ENCODE data around the gene RIPOR3.

- TF ChIP-seq, protein P1, sequence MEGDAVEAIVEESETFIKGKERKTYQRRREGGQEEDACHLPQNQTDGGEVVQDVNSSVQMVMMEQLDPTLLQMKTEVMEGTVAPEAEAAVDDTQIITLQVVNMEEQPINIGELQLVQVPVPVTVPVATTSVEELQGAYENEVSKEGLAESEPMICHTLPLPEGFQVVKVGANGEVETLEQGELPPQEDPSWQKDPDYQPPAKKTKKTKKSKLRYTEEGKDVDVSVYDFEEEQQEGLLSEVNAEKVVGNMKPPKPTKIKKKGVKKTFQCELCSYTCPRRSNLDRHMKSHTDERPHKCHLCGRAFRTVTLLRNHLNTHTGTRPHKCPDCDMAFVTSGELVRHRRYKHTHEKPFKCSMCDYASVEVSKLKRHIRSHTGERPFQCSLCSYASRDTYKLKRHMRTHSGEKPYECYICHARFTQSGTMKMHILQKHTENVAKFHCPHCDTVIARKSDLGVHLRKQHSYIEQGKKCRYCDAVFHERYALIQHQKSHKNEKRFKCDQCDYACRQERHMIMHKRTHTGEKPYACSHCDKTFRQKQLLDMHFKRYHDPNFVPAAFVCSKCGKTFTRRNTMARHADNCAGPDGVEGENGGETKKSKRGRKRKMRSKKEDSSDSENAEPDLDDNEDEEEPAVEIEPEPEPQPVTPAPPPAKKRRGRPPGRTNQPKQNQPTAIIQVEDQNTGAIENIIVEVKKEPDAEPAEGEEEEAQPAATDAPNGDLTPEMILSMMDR (IDR thresholded peaks at IDR 0.05): no peak
- no peak for TF ChIP-seq POLR2A (IDR thresholded peaks at IDR 0.05)
Observed at GRCh38 chr20:50725724-50726005, 34.3 kb upstream of the RIPOR3 start.
